ENCODE data around the gene MAP3K14. TPM values are rescaled to one million over a fixed set of nuclear protein-coding genes. Genes with fewer than 3 reads are reported as not detected.

The MAP3K14 gene
- total RNA-seq, 1 donor from 2014 or later: 5.7 TPM

DNA sequence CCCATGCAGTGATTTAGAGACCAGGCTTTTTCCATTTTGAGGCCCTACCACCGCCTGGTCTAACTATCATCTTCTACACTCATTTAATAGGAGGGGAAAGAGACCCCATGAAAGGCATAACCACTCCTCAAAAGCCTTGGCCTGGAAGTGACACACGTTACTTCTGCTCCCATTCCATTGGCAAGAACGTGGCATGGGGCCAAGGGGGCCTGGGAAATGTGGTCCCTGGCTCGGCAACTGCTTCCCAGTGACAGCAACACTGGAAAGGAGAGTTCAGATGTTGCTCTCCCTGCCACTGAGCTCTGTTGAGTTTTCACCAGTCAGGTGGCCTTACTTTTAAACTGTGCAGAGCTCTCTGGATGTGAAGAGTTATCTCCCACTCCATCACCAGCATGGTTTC lies 45.2 kb upstream of the MAP3K14 start:
- Mint-ChIP-seq H3K4me3 (ENCODE audit: unreplicated experiment) (no peak overlapping the region), H3K27ac (ENCODE audit: unreplicated experiment) (no peak overlapping the region), H3K4me1 (ENCODE audit: low read depth, unreplicated experiment) (peaks cover 4% of the 10 kb centered on the region), H3K27me3 (ENCODE audit: unreplicated experiment) (peaks cover 3% of the 10 kb centered on the region), H3K9me3 (ENCODE audit: unreplicated experiment) (no peaks in the 10 kb centered on the region), H3K36me3 (ENCODE audit: unreplicated experiment) (no peaks in the 10 kb centered on the region)
- TF ChIP-seq, protein P1, sequence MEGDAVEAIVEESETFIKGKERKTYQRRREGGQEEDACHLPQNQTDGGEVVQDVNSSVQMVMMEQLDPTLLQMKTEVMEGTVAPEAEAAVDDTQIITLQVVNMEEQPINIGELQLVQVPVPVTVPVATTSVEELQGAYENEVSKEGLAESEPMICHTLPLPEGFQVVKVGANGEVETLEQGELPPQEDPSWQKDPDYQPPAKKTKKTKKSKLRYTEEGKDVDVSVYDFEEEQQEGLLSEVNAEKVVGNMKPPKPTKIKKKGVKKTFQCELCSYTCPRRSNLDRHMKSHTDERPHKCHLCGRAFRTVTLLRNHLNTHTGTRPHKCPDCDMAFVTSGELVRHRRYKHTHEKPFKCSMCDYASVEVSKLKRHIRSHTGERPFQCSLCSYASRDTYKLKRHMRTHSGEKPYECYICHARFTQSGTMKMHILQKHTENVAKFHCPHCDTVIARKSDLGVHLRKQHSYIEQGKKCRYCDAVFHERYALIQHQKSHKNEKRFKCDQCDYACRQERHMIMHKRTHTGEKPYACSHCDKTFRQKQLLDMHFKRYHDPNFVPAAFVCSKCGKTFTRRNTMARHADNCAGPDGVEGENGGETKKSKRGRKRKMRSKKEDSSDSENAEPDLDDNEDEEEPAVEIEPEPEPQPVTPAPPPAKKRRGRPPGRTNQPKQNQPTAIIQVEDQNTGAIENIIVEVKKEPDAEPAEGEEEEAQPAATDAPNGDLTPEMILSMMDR (IDR thresholded peaks at IDR 0.05; ENCODE audit: partially characterized antibody, unreplicated experiment): no peak
- no peak for DNase-seq

GRCh38 chr17:45361451-45361850 lies 44.6 kb upstream of the MAP3K14 start:
- Mint-ChIP-seq H3K4me3 (ENCODE audit: unreplicated experiment) (no peak overlapping the region), H3K27ac (ENCODE audit: unreplicated experiment) (no peak overlapping the region), H3K27me3 (ENCODE audit: unreplicated experiment) (peaks cover 3% of the 10 kb centered on the region), H3K4me1 (ENCODE audit: low read depth, unreplicated experiment) (peaks cover 4% of the 10 kb centered on the region), H3K9me3 (ENCODE audit: unreplicated experiment) (no peaks in the 10 kb centered on the region), H3K36me3 (ENCODE audit: unreplicated experiment) (no peaks in the 10 kb centered on the region)
- DNase-seq: no peak
- TF ChIP-seq, protein P1 (IDR thresholded peaks at IDR 0.05; ENCODE audit: partially characterized antibody, unreplicated experiment): no peak

DNA sequence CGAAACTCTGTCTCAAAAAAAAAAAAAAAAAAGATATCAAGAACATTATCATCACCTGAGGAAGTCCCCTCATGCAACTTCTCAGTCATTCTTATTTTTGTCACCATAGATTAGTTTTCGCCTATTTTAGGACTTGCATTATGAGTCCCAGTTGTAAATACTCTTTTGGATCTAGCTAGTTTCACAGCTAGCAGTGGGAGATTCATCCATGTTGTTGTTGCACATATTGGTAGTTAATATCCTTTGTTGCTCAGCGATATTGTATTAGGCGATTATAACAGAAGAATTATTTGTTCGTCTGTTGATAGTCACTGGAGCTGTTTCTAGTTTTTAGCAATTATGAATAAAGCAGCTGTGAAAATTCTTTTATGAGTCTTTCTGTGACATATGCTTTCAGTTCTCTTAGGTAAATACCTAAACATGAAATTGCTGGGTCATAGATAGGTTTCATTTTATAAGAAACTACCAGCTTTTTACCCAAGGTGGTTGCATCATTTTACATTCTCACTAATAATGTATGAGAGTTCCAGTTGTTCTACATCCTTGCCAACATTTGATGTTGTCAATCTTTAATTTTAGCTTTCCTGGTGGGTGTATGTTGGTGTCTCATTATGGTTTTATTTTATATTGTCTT lies 40.7 kb upstream of the MAP3K14 start:
- Mint-ChIP-seq H3K27me3 (ENCODE audit: unreplicated experiment) (no peaks in the 10 kb centered on the region), H3K27ac (ENCODE audit: unreplicated experiment) (no peak overlapping the region), H3K36me3 (ENCODE audit: unreplicated experiment) (no peaks in the 10 kb centered on the region), H3K4me1 (ENCODE audit: low read depth, unreplicated experiment) (no peaks in the 10 kb centered on the region), H3K9me3 (ENCODE audit: unreplicated experiment) (no peaks in the 10 kb centered on the region), H3K4me3 (ENCODE audit: unreplicated experiment) (no peak overlapping the region)
- TF ChIP-seq, protein P1 (IDR thresholded peaks at IDR 0.05; ENCODE audit: partially characterized antibody, unreplicated experiment): no peak
- DNase-seq: no peak

DNA sequence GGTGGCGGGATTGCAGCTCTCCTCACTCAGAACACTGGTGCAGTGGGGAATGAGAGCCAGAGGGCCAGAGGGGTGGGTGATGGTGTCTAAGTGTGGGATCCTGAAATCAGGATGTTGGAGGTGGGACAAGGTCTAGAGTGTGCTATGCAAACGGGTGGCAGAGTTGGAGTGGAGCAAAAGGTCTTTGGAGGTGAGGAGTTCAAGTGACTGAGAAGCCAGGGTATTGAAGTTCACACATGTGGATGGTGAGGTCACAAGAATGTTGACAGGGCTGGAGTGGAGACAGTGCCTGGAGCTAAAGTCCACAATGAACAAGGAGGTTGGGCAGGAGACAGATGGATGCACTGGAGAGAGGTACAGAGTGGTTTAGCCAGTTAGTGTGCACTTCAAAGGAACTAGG lies 38.3 kb upstream of the MAP3K14 start:
- no peak overlapping the region for H3K4me3 Mint-ChIP-seq (ENCODE audit: unreplicated experiment)
- H3K36me3 Mint-ChIP-seq (ENCODE audit: unreplicated experiment): peaks cover 14% of the 10 kb centered on the region
- no peaks in the 10 kb centered on the region for H3K9me3 Mint-ChIP-seq (ENCODE audit: unreplicated experiment)
- no peaks in the 10 kb centered on the region for H3K27me3 Mint-ChIP-seq (ENCODE audit: unreplicated experiment)
- DNase-seq: no peak
- H3K4me1 Mint-ChIP-seq (ENCODE audit: low read depth, unreplicated experiment): no peaks in the 10 kb centered on the region
- no peak overlapping the region for H3K27ac Mint-ChIP-seq (ENCODE audit: unreplicated experiment)
- TF ChIP-seq, protein P1 (IDR thresholded peaks at IDR 0.05; ENCODE audit: partially characterized antibody, unreplicated experiment): no peak

DNA sequence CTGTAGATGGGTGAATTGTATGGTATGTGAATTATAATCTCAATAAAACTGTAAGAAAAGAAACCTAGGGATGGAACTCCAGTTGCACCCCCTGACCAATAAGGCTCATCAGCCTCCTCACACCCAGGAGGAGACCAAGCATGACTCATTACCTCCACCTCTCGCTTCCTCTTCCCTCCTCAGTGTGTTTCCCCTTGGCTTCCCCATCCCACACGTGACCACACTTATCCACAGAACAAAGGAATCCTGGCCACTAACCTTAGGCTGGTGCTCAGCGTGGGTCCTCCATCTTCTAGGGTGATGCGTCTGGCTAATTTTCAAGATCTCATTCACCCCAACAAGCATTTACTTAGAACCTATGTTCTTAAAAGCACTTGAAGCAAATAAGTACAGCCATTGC lies 36.2 kb upstream of the MAP3K14 start:
- H3K36me3 Mint-ChIP-seq (ENCODE audit: unreplicated experiment): peaks cover 14% of the 10 kb centered on the region
- H3K4me3 Mint-ChIP-seq (ENCODE audit: unreplicated experiment): no peak overlapping the region
- H3K27ac Mint-ChIP-seq (ENCODE audit: unreplicated experiment): no peak overlapping the region
- TF ChIP-seq, protein P1 (IDR thresholded peaks at IDR 0.05; ENCODE audit: partially characterized antibody, unreplicated experiment): no peak
- H3K4me1 Mint-ChIP-seq (ENCODE audit: low read depth, unreplicated experiment): no peaks in the 10 kb centered on the region
- no peak for DNase-seq
- no peaks in the 10 kb centered on the region for H3K27me3 Mint-ChIP-seq (ENCODE audit: unreplicated experiment)
- H3K9me3 Mint-ChIP-seq (ENCODE audit: unreplicated experiment): no peaks in the 10 kb centered on the region
